ENCODE data around the gene AK2. TPM values are rescaled to one million over a fixed set of nuclear protein-coding genes. Genes with fewer than 3 reads are reported as not detected.

The AK2 gene
- total and polyA plus RNA-seq, 10 of the 15 experiments (the other 5 are each of a cell fraction or from before 2014, with no cell fraction given) = 52.3 to 500 (median 278) TPM

DNA sequence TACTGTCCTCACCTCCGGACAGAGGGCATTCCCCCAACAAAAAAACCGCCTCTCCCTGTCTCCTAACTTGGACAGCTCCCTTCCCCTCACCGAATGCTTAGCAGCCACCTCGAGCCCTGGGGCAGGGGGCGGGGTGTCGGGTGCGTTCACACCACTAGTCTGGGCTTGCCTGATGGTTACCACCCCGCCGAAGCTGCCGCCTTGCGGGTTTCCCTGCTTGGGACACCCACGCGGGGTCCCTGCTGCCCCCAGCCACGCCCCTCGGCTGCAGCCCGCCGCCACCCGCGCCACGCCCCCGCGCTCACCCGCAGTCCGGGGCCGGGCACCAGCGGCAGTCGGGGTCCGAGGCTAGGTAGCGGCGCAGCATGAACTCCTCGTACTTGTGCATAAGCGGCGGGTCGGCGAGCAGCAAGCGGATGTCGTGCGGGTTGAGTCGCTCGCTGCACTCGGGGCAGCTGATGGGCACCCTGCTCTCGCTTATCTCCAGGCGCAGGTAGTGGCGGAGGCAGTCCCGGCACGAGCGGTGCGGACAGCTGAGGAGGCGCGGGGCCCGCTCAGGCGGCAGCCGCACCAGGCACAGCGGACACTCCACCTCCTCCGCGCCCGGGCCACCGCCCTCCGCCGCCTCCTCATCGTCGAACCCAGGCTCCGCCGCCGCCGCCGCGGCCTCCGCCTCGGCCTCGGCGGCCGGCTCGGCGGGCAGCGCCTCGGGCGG lies 72.8 kb downstream of the AK2 start (continued):
- TF ChIP-seq, protein P1, sequence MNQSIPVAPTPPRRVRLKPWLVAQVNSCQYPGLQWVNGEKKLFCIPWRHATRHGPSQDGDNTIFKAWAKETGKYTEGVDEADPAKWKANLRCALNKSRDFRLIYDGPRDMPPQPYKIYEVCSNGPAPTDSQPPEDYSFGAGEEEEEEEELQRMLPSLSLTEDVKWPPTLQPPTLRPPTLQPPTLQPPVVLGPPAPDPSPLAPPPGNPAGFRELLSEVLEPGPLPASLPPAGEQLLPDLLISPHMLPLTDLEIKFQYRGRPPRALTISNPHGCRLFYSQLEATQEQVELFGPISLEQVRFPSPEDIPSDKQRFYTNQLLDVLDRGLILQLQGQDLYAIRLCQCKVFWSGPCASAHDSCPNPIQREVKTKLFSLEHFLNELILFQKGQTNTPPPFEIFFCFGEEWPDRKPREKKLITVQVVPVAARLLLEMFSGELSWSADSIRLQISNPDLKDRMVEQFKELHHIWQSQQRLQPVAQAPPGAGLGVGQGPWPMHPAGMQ (IDR thresholded peaks at IDR 0.05; ENCODE audit: borderline replicate concordance) = peak; percentile 51; the same call in 1 of the 2 replicates
- TF ChIP-seq, protein P2, sequence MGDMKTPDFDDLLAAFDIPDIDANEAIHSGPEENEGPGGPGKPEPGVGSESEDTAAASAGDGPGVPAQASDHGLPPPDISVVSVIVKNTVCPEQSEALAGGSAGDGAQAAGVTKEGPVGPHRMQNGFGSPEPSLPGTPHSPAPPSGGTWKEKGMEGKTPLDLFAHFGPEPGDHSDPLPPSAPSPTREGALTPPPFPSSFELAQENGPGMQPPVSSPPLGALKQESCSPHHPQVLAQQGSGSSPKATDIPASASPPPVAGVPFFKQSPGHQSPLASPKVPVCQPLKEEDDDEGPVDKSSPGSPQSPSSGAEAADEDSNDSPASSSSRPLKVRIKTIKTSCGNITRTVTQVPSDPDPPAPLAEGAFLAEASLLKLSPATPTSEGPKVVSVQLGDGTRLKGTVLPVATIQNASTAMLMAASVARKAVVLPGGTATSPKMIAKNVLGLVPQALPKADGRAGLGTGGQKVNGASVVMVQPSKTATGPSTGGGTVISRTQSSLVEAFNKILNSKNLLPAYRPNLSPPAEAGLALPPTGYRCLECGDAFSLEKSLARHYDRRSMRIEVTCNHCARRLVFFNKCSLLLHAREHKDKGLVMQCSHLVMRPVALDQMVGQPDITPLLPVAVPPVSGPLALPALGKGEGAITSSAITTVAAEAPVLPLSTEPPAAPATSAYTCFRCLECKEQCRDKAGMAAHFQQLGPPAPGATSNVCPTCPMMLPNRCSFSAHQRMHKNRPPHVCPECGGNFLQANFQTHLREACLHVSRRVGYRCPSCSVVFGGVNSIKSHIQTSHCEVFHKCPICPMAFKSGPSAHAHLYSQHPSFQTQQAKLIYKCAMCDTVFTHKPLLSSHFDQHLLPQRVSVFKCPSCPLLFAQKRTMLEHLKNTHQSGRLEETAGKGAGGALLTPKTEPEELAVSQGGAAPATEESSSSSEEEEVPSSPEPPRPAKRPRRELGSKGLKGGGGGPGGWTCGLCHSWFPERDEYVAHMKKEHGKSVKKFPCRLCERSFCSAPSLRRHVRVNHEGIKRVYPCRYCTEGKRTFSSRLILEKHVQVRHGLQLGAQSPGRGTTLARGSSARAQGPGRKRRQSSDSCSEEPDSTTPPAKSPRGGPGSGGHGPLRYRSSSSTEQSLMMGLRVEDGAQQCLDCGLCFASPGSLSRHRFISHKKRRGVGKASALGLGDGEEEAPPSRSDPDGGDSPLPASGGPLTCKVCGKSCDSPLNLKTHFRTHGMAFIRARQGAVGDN (IDR thresholded peaks at IDR 0.05) = 0 out of 2 replicates have a peak, but pooled peaks have one; percentile 12
- TF ChIP-seq ZNF207 (IDR thresholded peaks at IDR 0.05; ENCODE audit: borderline replicate concordance) (peak; percentile 67; the same call in 1 of the 2 replicates), RUNX3 (IDR thresholded peaks at IDR 0.05; ENCODE audit: low read length) (peak; percentile 62), NR2F1 (conservative IDR thresholded peaks at IDR 0.05) (peak; percentile 56), MYC (IDR thresholded peaks at IDR 0.05; ENCODE audit: insufficient read depth, insufficient read length, insufficient replicate concordance, low read length, severe bottlenecking) (peak; percentile 68), CHD2 (IDR thresholded peaks at IDR 0.05; ENCODE audit: borderline replicate concordance, low read depth, low read length) (peak; percentile 13; the same call in 1 of the 2 replicates), TCF3 (IDR thresholded peaks at IDR 0.05; ENCODE audit: borderline replicate concordance, insufficient read depth, low read depth, low read length) (no peak)
- TF ChIP-seq, protein P3, sequence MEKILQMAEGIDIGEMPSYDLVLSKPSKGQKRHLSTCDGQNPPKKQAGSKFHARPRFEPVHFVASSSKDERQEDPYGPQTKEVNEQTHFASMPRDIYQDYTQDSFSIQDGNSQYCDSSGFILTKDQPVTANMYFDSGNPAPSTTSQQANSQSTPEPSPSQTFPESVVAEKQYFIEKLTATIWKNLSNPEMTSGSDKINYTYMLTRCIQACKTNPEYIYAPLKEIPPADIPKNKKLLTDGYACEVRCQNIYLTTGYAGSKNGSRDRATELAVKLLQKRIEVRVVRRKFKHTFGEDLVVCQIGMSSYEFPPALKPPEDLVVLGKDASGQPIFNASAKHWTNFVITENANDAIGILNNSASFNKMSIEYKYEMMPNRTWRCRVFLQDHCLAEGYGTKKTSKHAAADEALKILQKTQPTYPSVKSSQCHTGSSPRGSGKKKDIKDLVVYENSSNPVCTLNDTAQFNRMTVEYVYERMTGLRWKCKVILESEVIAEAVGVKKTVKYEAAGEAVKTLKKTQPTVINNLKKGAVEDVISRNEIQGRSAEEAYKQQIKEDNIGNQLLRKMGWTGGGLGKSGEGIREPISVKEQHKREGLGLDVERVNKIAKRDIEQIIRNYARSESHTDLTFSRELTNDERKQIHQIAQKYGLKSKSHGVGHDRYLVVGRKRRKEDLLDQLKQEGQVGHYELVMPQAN (conservative IDR thresholded peaks at IDR 0.05) = peak; percentile 94; the same call in 1 of the 2 replicates
- TF ChIP-seq, protein P4, sequence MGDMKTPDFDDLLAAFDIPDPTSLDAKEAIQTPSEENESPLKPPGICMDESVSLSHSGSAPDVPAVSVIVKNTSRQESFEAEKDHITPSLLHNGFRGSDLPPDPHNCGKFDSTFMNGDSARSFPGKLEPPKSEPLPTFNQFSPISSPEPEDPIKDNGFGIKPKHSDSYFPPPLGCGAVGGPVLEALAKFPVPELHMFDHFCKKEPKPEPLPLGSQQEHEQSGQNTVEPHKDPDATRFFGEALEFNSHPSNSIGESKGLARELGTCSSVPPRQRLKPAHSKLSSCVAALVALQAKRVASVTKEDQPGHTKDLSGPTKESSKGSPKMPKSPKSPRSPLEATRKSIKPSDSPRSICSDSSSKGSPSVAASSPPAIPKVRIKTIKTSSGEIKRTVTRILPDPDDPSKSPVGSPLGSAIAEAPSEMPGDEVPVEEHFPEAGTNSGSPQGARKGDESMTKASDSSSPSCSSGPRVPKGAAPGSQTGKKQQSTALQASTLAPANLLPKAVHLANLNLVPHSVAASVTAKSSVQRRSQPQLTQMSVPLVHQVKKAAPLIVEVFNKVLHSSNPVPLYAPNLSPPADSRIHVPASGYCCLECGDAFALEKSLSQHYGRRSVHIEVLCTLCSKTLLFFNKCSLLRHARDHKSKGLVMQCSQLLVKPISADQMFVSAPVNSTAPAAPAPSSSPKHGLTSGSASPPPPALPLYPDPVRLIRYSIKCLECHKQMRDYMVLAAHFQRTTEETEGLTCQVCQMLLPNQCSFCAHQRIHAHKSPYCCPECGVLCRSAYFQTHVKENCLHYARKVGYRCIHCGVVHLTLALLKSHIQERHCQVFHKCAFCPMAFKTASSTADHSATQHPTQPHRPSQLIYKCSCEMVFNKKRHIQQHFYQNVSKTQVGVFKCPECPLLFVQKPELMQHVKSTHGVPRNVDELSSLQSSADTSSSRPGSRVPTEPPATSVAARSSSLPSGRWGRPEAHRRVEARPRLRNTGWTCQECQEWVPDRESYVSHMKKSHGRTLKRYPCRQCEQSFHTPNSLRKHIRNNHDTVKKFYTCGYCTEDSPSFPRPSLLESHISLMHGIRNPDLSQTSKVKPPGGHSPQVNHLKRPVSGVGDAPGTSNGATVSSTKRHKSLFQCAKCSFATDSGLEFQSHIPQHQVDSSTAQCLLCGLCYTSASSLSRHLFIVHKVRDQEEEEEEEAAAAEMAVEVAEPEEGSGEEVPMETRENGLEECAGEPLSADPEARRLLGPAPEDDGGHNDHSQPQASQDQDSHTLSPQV (IDR thresholded peaks at IDR 0.05) = no peak
- TF ChIP-seq, protein P5, sequence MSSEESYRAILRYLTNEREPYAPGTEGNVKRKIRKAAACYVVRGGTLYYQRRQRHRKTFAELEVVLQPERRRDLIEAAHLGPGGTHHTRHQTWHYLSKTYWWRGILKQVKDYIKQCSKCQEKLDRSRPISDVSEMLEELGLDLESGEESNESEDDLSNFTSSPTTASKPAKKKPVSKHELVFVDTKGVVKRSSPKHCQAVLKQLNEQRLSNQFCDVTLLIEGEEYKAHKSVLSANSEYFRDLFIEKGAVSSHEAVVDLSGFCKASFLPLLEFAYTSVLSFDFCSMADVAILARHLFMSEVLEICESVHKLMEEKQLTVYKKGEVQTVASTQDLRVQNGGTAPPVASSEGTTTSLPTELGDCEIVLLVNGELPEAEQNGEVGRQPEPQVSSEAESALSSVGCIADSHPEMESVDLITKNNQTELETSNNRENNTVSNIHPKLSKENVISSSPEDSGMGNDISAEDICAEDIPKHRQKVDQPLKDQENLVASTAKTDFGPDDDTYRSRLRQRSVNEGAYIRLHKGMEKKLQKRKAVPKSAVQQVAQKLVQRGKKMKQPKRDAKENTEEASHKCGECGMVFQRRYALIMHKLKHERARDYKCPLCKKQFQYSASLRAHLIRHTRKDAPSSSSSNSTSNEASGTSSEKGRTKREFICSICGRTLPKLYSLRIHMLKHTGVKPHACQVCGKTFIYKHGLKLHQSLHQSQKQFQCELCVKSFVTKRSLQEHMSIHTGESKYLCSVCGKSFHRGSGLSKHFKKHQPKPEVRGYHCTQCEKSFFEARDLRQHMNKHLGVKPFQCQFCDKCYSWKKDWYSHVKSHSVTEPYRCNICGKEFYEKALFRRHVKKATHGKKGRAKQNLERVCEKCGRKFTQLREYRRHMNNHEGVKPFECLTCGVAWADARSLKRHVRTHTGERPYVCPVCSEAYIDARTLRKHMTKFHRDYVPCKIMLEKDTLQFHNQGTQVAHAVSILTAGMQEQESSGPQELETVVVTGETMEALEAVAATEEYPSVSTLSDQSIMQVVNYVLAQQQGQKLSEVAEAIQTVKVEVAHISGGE (CRISPR knock-in tag; IDR thresholded peaks at IDR 0.05) = no peak
